LNCAP (cell line): Measurements from ENCODE around the gene SH2D6.

Experiments
- CTCF ChIP-seq: fragments of 450-650 bp; IDR thresholded peaks from 2 replicates; pipeline ENCODE4 v1.5.1; 2017; ENCODE audit warnings: mild to moderate bottlenecking

The SH2D6 gene

GRCh38 chr2:85429213-85429923 lies 10.9 kb downstream of the SH2D6 start:
- TF ChIP-seq CTCF = no peak

GRCh38 chr2:85429924-85430289 lies 11.4 kb downstream of the SH2D6 start:
- TF ChIP-seq CTCF = no peak

- TF ChIP-seq CTCF = no peak
These were observed 12.4 kb downstream of the SH2D6 start for GRCh38 chr2:85430752-85431569.

- TF ChIP-seq CTCF = no peak
These were observed 13.2 kb downstream of the SH2D6 start for GRCh38 chr2:85431570-85432205.

GRCh38 chr2:85433511-85434089 lies 15.1 kb downstream of the SH2D6 start:
- no peak for TF ChIP-seq CTCF

- TF ChIP-seq CTCF = no peak
These were observed 16.2 kb downstream of the SH2D6 start for GRCh38 chr2:85434696-85435095.

- no peak for TF ChIP-seq CTCF
These were observed 16.9 kb downstream of the SH2D6 start for GRCh38 chr2:85435220-85435958.
